WTC11 (cell line): Measurements from ENCODE around the gene CENPB. TPM values are rescaled to one million over a fixed set of nuclear protein-coding genes. Genes with fewer than 3 reads are reported as not detected.

Source experiments
- ATAC-seq: fragments of 200-7000 bp; cut with Tn5 transposase; 2 replicates; pipeline ENCODE4 v1.10.0; 2021; ENCODE audit warnings: mild to moderate bottlenecking, moderate library complexity
- CTCF ChIA-PET: fragments of 300-600 bp; sonication (Branson Sonifier 250); formaldehyde crosslinking; loops from one replicate; lab custom pipeline; 2021; ENCODE audit warnings: antibody characterized with exemption; lab: Charles Lee
- POLR2A ChIA-PET: fragments of 350-600 bp; sonication (Branson Sonifier 250); formaldehyde crosslinking; loops from one replicate; lab custom pipeline; 2021; ENCODE audit warnings: antibody characterized with exemption; lab: Charles Lee
- DNase-seq: peaks from one replicate; pipeline ENCODE4 v3.0.0; 2021; ENCODE audit warnings: low spot score
- H3K27ac Mint-ChIP-seq: 2 replicates; pipeline ENCODE4 v1.8.0; 2021; ENCODE audit warnings: mixed read lengths
- H3K27me3 Mint-ChIP-seq: 2 replicates; pipeline ENCODE4 v1.8.0; 2021; ENCODE audit warnings: low read depth, mild to moderate bottlenecking, moderate library complexity, mixed read lengths
- H3K36me3 Mint-ChIP-seq: 2 replicates; pipeline ENCODE4 v1.8.0; 2021; ENCODE audit warnings: mixed read lengths
- H3K4me1 Mint-ChIP-seq: 2 replicates; pipeline ENCODE4 v1.8.0; 2022; ENCODE audit warnings: mixed read lengths
- H3K4me3 Mint-ChIP-seq: 2 replicates; pipeline ENCODE4 v1.8.0; 2021; ENCODE audit warnings: mild to moderate bottlenecking, moderate library complexity, mixed read lengths
- H3K9me3 Mint-ChIP-seq: 2 replicates; pipeline ENCODE4 v1.8.0; 2021; ENCODE audit warnings: mixed read lengths
- CDX4 ChIP-seq: fragments of 250-450 bp; sonication (Bioruptor Pico); IDR thresholded peaks from 2 replicates; pipeline ENCODE4 v1.9.0; 2021; ENCODE audit warnings: moderate library complexity, mild to moderate bottlenecking, inconsistent platforms, borderline replicate concordance
- ESRRA ChIP-seq: sonication (generic); formaldehyde crosslinking; IDR thresholded peaks from 2 replicates; pipeline ENCODE4 v1.8.1; 2022; ENCODE audit warnings: mild to moderate bottlenecking, missing genetic modification reagents, borderline replicate concordance
- GTF2I ChIP-seq: fragments of 250-450 bp; sonication (Bioruptor Pico); conservative IDR thresholded peaks from 2 replicates; pipeline ENCODE4 v1.4.0; 2021; ENCODE audit warnings: mild to moderate bottlenecking
- HMGA2 ChIP-seq: fragments of 250-450 bp; sonication (Bioruptor Pico); IDR thresholded peaks from 2 replicates; pipeline ENCODE4 v1.4.0; 2021; ENCODE audit warnings: mild to moderate bottlenecking, moderate library complexity
- IRF1 ChIP-seq: sonication (generic); formaldehyde crosslinking; IDR thresholded peaks from 2 replicates; pipeline ENCODE4 v1.8.0; 2023; ENCODE audit warnings: missing genetic modification reagents
- IRF2 ChIP-seq: sonication (generic); formaldehyde crosslinking; IDR thresholded peaks from 2 replicates; pipeline ENCODE4 v1.8.0; 2022; ENCODE audit warnings: low read depth, missing genetic modification reagents, borderline replicate concordance
- MAX ChIP-seq: sonication (generic); formaldehyde crosslinking; IDR thresholded peaks from 2 replicates; pipeline ENCODE4 v1.8.0; 2022; ENCODE audit warnings: mild to moderate bottlenecking, missing genetic modification reagents
- MYBL2 ChIP-seq: sonication (generic); formaldehyde crosslinking; IDR thresholded peaks from 2 replicates; pipeline ENCODE4 v1.8.1; 2023; ENCODE audit warnings: mild to moderate bottlenecking, moderate library complexity, missing genetic modification reagents
- NR1H2 ChIP-seq: sonication (generic); formaldehyde crosslinking; IDR thresholded peaks from 2 replicates; pipeline ENCODE4 v1.9.0; 2021; ENCODE audit warnings: mild to moderate bottlenecking, moderate library complexity, missing genetic modification reagents
- NR3C1 ChIP-seq: sonication (generic); formaldehyde crosslinking; conservative IDR thresholded peaks from 2 replicates; pipeline ENCODE4 v1.8.1; 2023; ENCODE audit warnings: low read depth, mild to moderate bottlenecking, missing genetic modification reagents
- RELA ChIP-seq: sonication (generic); formaldehyde crosslinking; IDR thresholded peaks from 2 replicates; pipeline ENCODE4 v1.8.1; 2022; ENCODE audit warnings: missing genetic modification reagents, mild to moderate bottlenecking, borderline replicate concordance
- RORB ChIP-seq: fragments of 250-450 bp; sonication (Bioruptor Pico); IDR thresholded peaks from 2 replicates; pipeline ENCODE4 v1.9.0; 2021; ENCODE audit warnings: mild to moderate bottlenecking
- STAT6 ChIP-seq: sonication (generic); formaldehyde crosslinking; conservative IDR thresholded peaks from 2 replicates; pipeline ENCODE4 v1.8.1; 2023; ENCODE audit warnings: mild to moderate bottlenecking, low read depth, missing genetic modification reagents, moderate library complexity
- TCF7 ChIP-seq: sonication (generic); formaldehyde crosslinking; IDR thresholded peaks from 2 replicates; pipeline ENCODE4 v1.8.0; 2022; ENCODE audit warnings: mild to moderate bottlenecking, low read depth, missing genetic modification reagents, moderate library complexity
- ZNF121 ChIP-seq: sonication (generic); formaldehyde crosslinking; IDR thresholded peaks from 2 replicates; pipeline ENCODE4 v1.8.0; 2023; ENCODE audit warnings: missing genetic modification reagents
- total RNA-seq: library from RNA; stranded (reverse); gene quantifications from 3 replicates; pipeline ENCODE4 v1.2.3, GENCODE V29; 2021
- TF ChIP-seq, protein P1 (sequence below): fragments of 200-600 bp; IDR thresholded peaks from 2 replicates; pipeline ENCODE4 v1.8.0; 2022; ENCODE audit warnings: antibody characterized with exemption
- TF ChIP-seq, protein P2 (sequence below): sonication (generic); formaldehyde crosslinking; IDR thresholded peaks from 2 replicates; pipeline ENCODE4 v1.8.1; 2022; ENCODE audit warnings: missing genetic modification reagents, borderline replicate concordance
- TF ChIP-seq, protein P3 (sequence below): fragments of 250-450 bp; sonication (Bioruptor Pico); IDR thresholded peaks from 2 replicates; pipeline ENCODE4 v2.1.2; 2022; ENCODE audit warnings: mild to moderate bottlenecking, moderate library complexity
- TF ChIP-seq, protein P4 (sequence below): sonication (generic); formaldehyde crosslinking; IDR thresholded peaks from 2 replicates; pipeline ENCODE4 v1.8.1; 2022; ENCODE audit warnings: mild to moderate bottlenecking, missing genetic modification reagents, moderate library complexity, borderline replicate concordance

The CENPB gene
- total RNA-seq, 1 experiment from 2014 or later, result 58.7 TPM

GRCh38 chr20:3813848-3814581 is 27.5 kb upstream of the CENPB start (continued):
- no peak for TF ChIP-seq STAT6 (CRISPR knock-in tag)

DNA sequence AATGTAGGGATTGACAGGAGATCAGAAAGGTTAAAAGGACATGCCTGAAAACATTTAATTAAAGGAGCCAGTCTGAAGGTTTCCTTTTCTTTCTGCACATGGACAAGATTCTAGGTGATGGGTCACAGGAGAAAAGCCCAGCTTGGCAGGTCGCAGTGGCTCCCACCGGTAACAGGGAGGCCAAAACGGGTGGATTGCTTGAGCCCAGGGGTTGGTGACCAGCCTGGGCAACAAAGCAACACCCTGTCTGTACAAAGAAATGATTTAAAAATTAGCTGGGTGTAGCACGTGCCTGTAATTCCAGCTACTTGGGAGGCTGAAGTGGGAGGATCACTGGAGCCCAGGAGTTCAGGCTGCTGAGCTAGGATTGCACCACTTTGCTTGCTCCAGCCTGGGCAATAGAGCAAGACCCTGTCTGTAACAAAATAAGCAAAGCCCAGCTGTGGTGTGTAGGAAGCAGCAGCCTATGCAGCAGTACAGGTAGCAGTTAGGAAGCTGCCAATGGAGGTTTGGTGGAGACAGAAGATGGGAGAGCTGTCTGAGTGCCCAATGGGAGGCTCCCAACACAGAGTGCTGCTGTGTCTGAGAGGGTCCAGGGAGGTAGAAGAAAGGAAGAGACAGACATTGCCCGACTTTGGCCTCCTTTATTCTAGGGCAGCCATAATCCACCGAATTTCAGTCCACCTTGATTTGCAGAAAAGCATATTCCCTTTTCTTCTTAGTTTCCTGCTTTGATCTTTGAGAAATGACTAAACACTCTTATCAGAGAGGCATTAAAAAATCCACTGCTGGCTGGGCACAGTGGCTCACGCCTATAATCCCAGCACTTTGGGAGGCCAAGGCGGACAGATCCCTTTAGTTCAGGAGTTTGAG is 26.7 kb upstream of the CENPB start:
- Mint-ChIP-seq H3K27ac (no peak overlapping the region), H3K27me3 (peaks cover 6% of the 10 kb centered on the region; the same call in 1 of the 2 replicates), H3K36me3 (no peaks in the 10 kb centered on the region), H3K9me3 (peaks cover 3% of the 10 kb centered on the region; the same call in 1 of the 2 replicates), H3K4me3 (no peak overlapping the region), H3K4me1 (peaks cover 13% of the 10 kb centered on the region)
- no peak for ATAC-seq
- CTCF ChIA-PET, result interaction anchor here (0.8 to 1.8 kb wide), 4 partner anchors 27 to 136 kb away, joined by 3 to 9 read pairs (median 6); partner anchors contain the start of gene CENPB
- POLR2A ChIA-PET, result interaction anchor here (1.1 kb wide), 1 partner anchor 13 kb away, joined by 3 read pairs; no protein-coding TSS in a partner anchor
- TF ChIP-seq, protein P1, sequence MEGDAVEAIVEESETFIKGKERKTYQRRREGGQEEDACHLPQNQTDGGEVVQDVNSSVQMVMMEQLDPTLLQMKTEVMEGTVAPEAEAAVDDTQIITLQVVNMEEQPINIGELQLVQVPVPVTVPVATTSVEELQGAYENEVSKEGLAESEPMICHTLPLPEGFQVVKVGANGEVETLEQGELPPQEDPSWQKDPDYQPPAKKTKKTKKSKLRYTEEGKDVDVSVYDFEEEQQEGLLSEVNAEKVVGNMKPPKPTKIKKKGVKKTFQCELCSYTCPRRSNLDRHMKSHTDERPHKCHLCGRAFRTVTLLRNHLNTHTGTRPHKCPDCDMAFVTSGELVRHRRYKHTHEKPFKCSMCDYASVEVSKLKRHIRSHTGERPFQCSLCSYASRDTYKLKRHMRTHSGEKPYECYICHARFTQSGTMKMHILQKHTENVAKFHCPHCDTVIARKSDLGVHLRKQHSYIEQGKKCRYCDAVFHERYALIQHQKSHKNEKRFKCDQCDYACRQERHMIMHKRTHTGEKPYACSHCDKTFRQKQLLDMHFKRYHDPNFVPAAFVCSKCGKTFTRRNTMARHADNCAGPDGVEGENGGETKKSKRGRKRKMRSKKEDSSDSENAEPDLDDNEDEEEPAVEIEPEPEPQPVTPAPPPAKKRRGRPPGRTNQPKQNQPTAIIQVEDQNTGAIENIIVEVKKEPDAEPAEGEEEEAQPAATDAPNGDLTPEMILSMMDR, result no peak
- TF ChIP-seq ZNF121 (CRISPR knock-in tag), result 0 out of 2 replicates have a peak, but pooled peaks have one; percentile 54
- no peak for DNase-seq

DNA sequence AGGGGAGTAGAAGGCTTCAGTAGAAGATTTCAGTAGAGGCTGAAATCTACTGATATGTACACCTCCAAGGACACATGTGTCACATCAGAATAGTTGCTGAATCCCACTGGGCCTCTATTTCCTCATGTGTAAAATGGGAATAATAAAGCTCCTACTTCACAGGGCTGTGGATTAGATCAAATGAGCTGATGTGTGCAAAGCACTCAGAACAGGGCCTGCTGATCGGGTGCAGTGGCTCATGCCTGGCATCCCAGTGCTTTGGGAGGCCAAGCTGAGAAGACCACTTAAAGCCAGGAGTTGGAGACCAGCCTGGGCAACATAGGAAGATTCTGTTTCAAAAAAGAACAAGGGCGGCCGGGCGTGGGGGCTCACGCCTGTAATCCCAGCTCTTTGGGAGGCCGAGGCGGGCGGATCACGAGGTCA is 25.7 kb upstream of the CENPB start:
- Mint-ChIP-seq H3K9me3 (peaks cover 4% of the 10 kb centered on the region; the same call in 1 of the 2 replicates), H3K4me1 (peaks cover 23% of the 10 kb centered on the region), H3K27ac (no peak overlapping the region), H3K4me3 (no peak overlapping the region), H3K36me3 (no peaks in the 10 kb centered on the region), H3K27me3 (peaks cover 6% of the 10 kb centered on the region; the same call in 1 of the 2 replicates)
- DNase-seq (no peak), ATAC-seq (no peak)
- ChIA-PET POLR2A (no interaction called here), CTCF (interaction anchor here (1.2 to 1.8 kb wide), 4 partner anchors 26 to 63 kb away, joined by 3 to 9 read pairs (median 6); partner anchors contain the start of genes CENPB and SPEF1)
- TF ChIP-seq, protein P2, sequence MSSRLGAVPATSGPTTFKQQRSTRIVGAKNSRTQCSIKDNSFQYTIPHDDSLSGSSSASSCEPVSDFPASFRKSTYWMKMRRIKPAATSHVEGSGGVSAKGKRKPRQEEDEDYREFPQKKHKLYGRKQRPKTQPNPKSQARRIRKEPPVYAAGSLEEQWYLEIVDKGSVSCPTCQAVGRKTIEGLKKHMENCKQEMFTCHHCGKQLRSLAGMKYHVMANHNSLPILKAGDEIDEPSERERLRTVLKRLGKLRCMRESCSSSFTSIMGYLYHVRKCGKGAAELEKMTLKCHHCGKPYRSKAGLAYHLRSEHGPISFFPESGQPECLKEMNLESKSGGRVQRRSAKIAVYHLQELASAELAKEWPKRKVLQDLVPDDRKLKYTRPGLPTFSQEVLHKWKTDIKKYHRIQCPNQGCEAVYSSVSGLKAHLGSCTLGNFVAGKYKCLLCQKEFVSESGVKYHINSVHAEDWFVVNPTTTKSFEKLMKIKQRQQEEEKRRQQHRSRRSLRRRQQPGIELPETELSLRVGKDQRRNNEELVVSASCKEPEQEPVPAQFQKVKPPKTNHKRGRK (CRISPR knock-in tag), result no peak
- TF ChIP-seq IRF2 (CRISPR knock-in tag) (no peak), CDX4 (CRISPR knock-in tag) (no peak), RELA (CRISPR knock-in tag) (no peak), NR1H2 (no peak), IRF1 (CRISPR knock-in tag) (no peak), MAX (no peak), TCF7 (CRISPR knock-in tag) (no peak), GTF2I (no peak), MYBL2 (no peak), ESRRA (no peak), NR3C1 (CRISPR knock-in tag) (no peak), HMGA2 (no peak), RORB (no peak)
- TF ChIP-seq, protein P3, sequence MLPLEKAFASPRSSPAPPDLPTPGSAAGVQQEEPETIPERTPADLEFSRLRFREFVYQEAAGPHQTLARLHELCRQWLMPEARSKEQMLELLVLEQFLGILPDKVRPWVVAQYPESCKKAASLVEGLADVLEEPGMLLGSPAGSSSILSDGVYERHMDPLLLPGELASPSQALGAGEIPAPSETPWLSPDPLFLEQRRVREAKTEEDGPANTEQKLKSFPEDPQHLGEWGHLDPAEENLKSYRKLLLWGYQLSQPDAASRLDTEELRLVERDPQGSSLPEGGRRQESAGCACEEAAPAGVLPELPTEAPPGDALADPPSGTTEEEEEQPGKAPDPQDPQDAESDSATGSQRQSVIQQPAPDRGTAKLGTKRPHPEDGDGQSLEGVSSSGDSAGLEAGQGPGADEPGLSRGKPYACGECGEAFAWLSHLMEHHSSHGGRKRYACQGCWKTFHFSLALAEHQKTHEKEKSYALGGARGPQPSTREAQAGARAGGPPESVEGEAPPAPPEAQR, result no peak
- TF ChIP-seq, protein P4, sequence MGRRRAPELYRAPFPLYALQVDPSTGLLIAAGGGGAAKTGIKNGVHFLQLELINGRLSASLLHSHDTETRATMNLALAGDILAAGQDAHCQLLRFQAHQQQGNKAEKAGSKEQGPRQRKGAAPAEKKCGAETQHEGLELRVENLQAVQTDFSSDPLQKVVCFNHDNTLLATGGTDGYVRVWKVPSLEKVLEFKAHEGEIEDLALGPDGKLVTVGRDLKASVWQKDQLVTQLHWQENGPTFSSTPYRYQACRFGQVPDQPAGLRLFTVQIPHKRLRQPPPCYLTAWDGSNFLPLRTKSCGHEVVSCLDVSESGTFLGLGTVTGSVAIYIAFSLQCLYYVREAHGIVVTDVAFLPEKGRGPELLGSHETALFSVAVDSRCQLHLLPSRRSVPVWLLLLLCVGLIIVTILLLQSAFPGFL (CRISPR knock-in tag), result no peak
